Heart right ventricle (tissue), 16 donors: ENCODE measurements around the gene RTP2. TPM values are rescaled to one million over a fixed set of nuclear protein-coding genes. Genes with fewer than 3 reads are reported as not detected.

Experiments used
- ATAC-seq, 8 donors: fragments of 200-7000 bp; cut with Tn5 transposase; one replicate each; pipeline ENCODE4 v1.9.1; 2020; ENCODE audit warnings: mild to moderate bottlenecking in 8 of 8, moderate library complexity in 8 of 8, moderate number of reproducible peaks in 1 of 8
- DNase-seq, 2 donors: peaks; one replicate each; pipeline ENCODE4 v3.0.0-alpha.2; 2020
- H3K27ac ChIP-seq, 10 donors: fragments of 200-600 bp; sonication (generic) in 2 of 10; one replicate each; pipeline versions ENCODE4 v1.5.0 to v1.8.0; 2020 to 2022; ENCODE audit warnings: mild to moderate bottlenecking in 3 of 10
- H3K27me3 ChIP-seq, 7 donors: fragments of 200-600 bp; one replicate each; pipeline ENCODE4 v1.8.0; 2021 to 2022; ENCODE audit warnings: mild to moderate bottlenecking in 2 of 7
- H3K36me3 ChIP-seq, 9 donors: fragments of 200-600 bp; sonication (generic) in 1 of 9; one replicate each; pipeline versions ENCODE4 v1.5.0 to v1.8.0; 2020 to 2022; ENCODE audit warnings: mild to moderate bottlenecking in 2 of 9
- H3K4me1 ChIP-seq, 9 donors: fragments of 200-600 bp; sonication (generic) in 1 of 9; one replicate each; pipeline versions ENCODE4 v1.5.0 to v1.8.0; 2020 to 2022; ENCODE audit warnings: mild to moderate bottlenecking in 4 of 9
- H3K4me3 ChIP-seq, 10 donors: fragments of 200-600 bp; sonication (generic) in 2 of 10; one replicate each; pipeline versions ENCODE4 v1.5.0 to v1.8.0; 2020 to 2022; ENCODE audit warnings: mild to moderate bottlenecking in 7 of 10, moderate library complexity in 2 of 10
- H3K9me3 ChIP-seq, 11 donors: fragments of 200-600 bp in 10 of 11; sonication (generic) in 2 of 11; one replicate each; pipeline versions ENCODE4 v1.5.0 to v1.8.0; 2013 to 2022; ENCODE audit warnings: mild to moderate bottlenecking in 2 of 11, control low read depth in 1 of 11, moderate library complexity in 1 of 11
- WGBS, 2 donors: extraction: QIAGEN DNeasy Blood & Tissue Kit; methylation state at CpG; one replicate each; pipeline ENCODE4 v1.1.7; 2013; ENCODE audit warnings: inconsistent platforms in 1 of 2; 5-methylcytosine and 5-hydroxymethylcytosine counted together
- intact Hi-C, 10 donors: fragments of 100-400 bp; cut with DNase I; formaldehyde crosslinking; loops; one replicate each; pipeline versions ENCODE4 v1.11.1 to v1.14.2; 2022
- polyA plus RNA-seq, 2 donors: library from polyadenylated mRNA; stranded (reverse); fragments of 200-250 nt; gene quantifications; one replicate each; pipeline ENCODE4 v1.2.3, GENCODE V29; 2013
- total RNA-seq, 10 donors: library from RNA; stranded (reverse); fragmentation: NEBNext Ultra II Directional in 3 of 10; extraction: Animal tissue kit (Norgen Biotek cat#: 25700) in 3 of 10; gene quantifications; one replicate each; pipeline versions ENCODE4 v1.2.1 to v1.2.4, GENCODE V29; 2021 to 2023
- TF ChIP-seq, protein P1 (sequence below), 9 donors: fragments of 200-600 bp; sonication (generic) in 2 of 9; IDR thresholded peaks; one replicate each; pipeline versions ENCODE4 v1.5.0 to v1.8.0; 2021 to 2022; ENCODE audit warnings: antibody characterized with exemption in 9 of 9, mild to moderate bottlenecking in 5 of 9, moderate library complexity in 1 of 9
- donor health status: Arrhythmogenic right ventricular cardiomyopathy.
- donor health status: ischemic (EF 13 %, LVEDD 7.1; RV severe dilation, severe dysfunction).
- donor health status: healthy with polysubstance abuse.
- donor health status: DM: no; HTN: yes; CAD: no.
- donor health status: DM: no; HTN: no; CAD: no.
- donor health status: ischemic (EF 25% LVEDD 6.9; RV normal size, moderate dysfunction).
- donor health status: ischemic (EF 25% LVEDD 5.7; RV mildly dilated, moderate dysfunction).
- donor health status: healthy.
- donor health status: DM: yes; HTN: yes; CAD: no.
- donor health status: Ischemic cardiomyopathy.
- donor health status: ischemic (EF 35%, LVEDD 5.7; RV mildly dilated, moderate dysfunction).
- donor health status: nonischemic (EF 11% LVEDD 7.7; RV severe dilation, severe dysfunction).
- donor health status: DM: yes; HTN: yes; CAD: no.
- donor health status: PGD.
- donor health status: ischemic (EF 29% LVEDD 5.4; RV normal size, mild dysfunction).
- donor health status: nonischemic (EF 23%, LVEDD 6.1; RV moderate dilation, normal function).

The RTP2 gene
- total and polyA plus RNA-seq, 12 donors: not detected

DNA sequence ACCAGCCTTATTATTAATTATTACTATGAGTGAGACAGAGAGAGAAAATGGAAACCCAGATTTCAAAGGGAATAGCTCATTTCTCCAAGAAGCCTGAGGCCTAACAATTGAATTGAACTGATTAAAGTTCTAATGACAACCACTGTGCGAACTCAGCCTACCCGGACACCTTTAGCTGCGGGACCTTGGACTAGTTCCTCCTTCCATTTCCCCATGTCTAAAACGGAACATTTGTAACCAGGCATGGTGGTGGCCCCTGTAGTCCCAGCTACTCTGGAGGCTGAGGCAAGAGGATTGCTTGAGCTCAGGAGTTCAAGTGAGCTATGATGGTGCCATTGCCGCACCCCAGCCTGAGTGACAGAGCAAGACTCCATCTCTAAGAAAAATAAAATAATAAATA, 16.4 kb upstream of the RTP2 start:
- TF ChIP-seq, protein P1, sequence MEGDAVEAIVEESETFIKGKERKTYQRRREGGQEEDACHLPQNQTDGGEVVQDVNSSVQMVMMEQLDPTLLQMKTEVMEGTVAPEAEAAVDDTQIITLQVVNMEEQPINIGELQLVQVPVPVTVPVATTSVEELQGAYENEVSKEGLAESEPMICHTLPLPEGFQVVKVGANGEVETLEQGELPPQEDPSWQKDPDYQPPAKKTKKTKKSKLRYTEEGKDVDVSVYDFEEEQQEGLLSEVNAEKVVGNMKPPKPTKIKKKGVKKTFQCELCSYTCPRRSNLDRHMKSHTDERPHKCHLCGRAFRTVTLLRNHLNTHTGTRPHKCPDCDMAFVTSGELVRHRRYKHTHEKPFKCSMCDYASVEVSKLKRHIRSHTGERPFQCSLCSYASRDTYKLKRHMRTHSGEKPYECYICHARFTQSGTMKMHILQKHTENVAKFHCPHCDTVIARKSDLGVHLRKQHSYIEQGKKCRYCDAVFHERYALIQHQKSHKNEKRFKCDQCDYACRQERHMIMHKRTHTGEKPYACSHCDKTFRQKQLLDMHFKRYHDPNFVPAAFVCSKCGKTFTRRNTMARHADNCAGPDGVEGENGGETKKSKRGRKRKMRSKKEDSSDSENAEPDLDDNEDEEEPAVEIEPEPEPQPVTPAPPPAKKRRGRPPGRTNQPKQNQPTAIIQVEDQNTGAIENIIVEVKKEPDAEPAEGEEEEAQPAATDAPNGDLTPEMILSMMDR (IDR thresholded peaks at IDR 0.05): no peak
- WGBS, 2 donors: 92 to 98% methylated on average over 5 of the region's 5 CpGs
- intact Hi-C loops: loop anchor here in 8 of 10 donors (10.0 kb wide), 4 partner anchors 104 to 504 kb away; no protein-coding TSS in a partner anchor
- Histone ChIP-seq H3K36me3 (peaks cover 0 to 38% (median 28%) of the 10 kb centered on the region in 9 donors), H3K27ac (no peak overlapping the region), H3K4me1 (peaks cover 0 to 12% (median 5%) of the 10 kb centered on the region in 9 donors), H3K27me3 (no peaks in the 10 kb centered on the region), H3K9me3 (no peaks in the 10 kb centered on the region), H3K4me3 (no peak overlapping the region)
- no peak for DNase-seq
- ATAC-seq: no peak

DNA sequence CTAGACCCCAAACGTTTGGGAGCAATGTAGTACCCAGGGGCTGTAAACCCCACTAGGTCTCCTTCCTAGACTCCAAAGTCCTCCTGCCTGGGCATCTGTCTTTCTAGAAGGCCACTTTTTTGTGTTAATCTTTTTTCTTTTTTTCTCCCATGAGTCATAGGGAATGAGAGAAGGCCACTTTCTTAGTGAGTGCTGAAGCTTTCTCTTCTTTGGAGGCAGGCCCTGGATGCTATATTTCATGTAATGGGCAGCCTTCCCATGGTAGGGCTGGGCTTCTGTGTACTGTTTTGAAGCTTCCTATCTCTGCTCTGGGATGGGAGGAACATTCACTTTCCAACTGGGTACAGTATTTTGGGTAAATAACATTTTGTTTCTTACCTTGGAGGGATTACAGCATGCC, 15.2 kb upstream of the RTP2 start:
- no peak for DNase-seq
- no peak overlapping the region for H3K4me3 ChIP-seq
- H3K4me1 ChIP-seq: peaks cover 0 to 20% (median 7%) of the 10 kb centered on the region in 9 donors
- WGBS, 2 donors: 56 to 65% methylated on average over 1 of the region's 1 CpG
- no peaks in the 10 kb centered on the region for H3K9me3 ChIP-seq
- peaks cover 0 to 25% (median 16%) of the 10 kb centered on the region in 9 donors for H3K36me3 ChIP-seq
- no peaks in the 10 kb centered on the region for H3K27me3 ChIP-seq
- H3K27ac ChIP-seq: no peak overlapping the region
- intact Hi-C loops: loop anchor here in 8 of 10 donors (10.0 kb wide), 4 partner anchors 103 to 503 kb away; no protein-coding TSS in a partner anchor
- TF ChIP-seq, protein P1 (IDR thresholded peaks at IDR 0.05): no peak
- ATAC-seq: no peak

DNA sequence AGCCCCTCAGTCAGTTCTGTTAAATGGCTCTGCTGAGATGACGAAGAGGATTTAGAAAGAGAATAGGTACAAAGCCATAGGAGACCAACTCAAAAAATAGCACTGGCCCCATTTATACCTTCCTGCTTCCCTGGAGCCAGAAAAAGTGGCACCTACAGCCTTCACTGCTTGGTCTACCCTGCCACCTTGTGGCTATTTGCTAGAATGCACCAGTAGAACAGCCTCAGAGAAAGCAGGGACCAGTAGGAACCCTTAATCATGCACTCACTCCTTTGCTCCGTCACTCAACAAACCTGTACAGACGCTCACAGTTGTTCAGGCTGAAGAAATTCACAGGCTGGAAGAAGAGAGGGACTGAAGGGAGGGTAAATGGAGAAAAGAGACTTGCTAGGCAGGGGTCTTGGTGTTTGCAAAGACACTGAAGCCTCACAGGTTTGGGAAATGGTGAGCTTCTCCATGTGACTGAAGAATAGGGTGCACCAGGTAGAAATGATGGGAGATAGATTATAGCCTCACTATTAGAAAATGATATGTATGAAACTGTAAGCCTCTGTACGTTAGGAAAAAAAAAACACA, 12.1 kb upstream of the RTP2 start:
- H3K4me1 ChIP-seq: peaks cover 0 to 12% (median 3%) of the 10 kb centered on the region in 9 donors
- 14 to 15% methylated on average over 4 of the region's 4 CpGs for WGBS, 2 donors
- H3K36me3 ChIP-seq: no peaks in the 10 kb centered on the region
- no peaks in the 10 kb centered on the region for H3K27me3 ChIP-seq
- no peaks in the 10 kb centered on the region for H3K9me3 ChIP-seq
- intact Hi-C loops: loop anchor here in 9 of 10 donors (1.0 to 10.0 kb wide), 9 partner anchors 34 to 500 kb away; no protein-coding TSS in a partner anchor
- TF ChIP-seq, protein P1 (IDR thresholded peaks at IDR 0.05): peak; percentile 93 to 97 (median 94)
- DNase-seq (peak in 1 of 2 donors; percentile 80), ATAC-seq (peak; percentile 76 to 94 (median 86))
- H3K27ac ChIP-seq: no peak overlapping the region
- H3K4me3 ChIP-seq: no peak overlapping the region

DNA sequence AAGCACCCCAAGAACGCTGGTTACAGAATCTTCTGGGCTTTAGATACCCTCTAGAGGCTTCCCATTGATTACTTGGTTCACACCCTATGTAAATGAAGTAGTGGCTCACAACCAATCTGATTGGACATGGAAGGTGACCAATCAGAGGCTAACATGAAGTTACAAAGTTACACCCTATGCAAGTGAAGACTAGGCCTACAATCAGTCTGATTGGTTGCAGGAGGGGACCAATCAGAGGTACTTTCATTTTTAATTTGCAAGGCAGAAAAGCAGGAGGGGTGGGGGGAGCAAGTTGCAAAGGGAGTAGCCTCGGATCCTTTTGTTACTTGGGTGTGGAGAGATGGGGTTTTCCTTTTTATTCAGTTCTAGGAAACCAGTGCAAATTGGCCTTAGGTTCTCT, 11.1 kb upstream of the RTP2 start:
- H3K9me3 ChIP-seq: no peaks in the 10 kb centered on the region
- ATAC-seq (peak in 7 of 8 donors; percentile 29 to 80 (median 52)), DNase-seq (peak in 1 of 2 donors; percentile 23)
- TF ChIP-seq, protein P1 (IDR thresholded peaks at IDR 0.05): no peak
- 75 to 88% methylated on average over 2 of the region's 2 CpGs for WGBS, 2 donors
- no peaks in the 10 kb centered on the region for H3K27me3 ChIP-seq
- H3K4me3 ChIP-seq: no peak overlapping the region
- H3K4me1 ChIP-seq: peaks cover 0 to 12% (median 3%) of the 10 kb centered on the region in 9 donors
- intact Hi-C loops: loop anchor here in 8 of 10 donors (5.0 to 10.0 kb wide), 5 partner anchors 99 to 499 kb away; no protein-coding TSS in a partner anchor
- H3K27ac ChIP-seq: no peak overlapping the region
- no peaks in the 10 kb centered on the region for H3K36me3 ChIP-seq
